Left ventricle myocardium superior (tissue), 1 donor: Measurements from ENCODE around the gene RMI2. TPM values are rescaled to one million over a fixed set of nuclear protein-coding genes. Genes with fewer than 3 reads are reported as not detected.
A peak's percentile ranks its signal among the peaks of the same experiment; 100 is the strongest.

Experiments
- ATAC-seq: fragments of 200-7000 bp; cut with Tn5 transposase; one replicate; pipeline ENCODE4 v1.9.1; 2020; ENCODE audit warnings: mild to moderate bottlenecking, moderate library complexity
- DNase-seq: peaks from one replicate; pipeline ENCODE4 v3.0.0-alpha.2; 2020
- intact Hi-C: fragments of 100-400 bp; cut with micrococcal nuclease; formaldehyde crosslinking; loops from one replicate; pipeline ENCODE4 v1.11.0; 2022
- total RNA-seq: library from RNA; stranded (reverse); fragmentation: NEBNext Ultra II Directional; extraction: Animal tissue kit (Norgen Biotek cat#: 25700); gene quantifications from one replicate; pipeline ENCODE4 v1.2.1, GENCODE V29; 2021
- donor health status: DM: no; HTN: yes; CAD: no; lungs with severe emphysema.

The RMI2 gene
- total RNA-seq, 1 donor from 2014 or later: 0.45 TPM

- intact Hi-C loops: no loop called here
- ATAC-seq (no peak), DNase-seq (no peak)
Measured at GRCh38 chr16:11308493-11309283, 36.6 kb upstream of the RMI2 start.

GRCh38 chr16:11309895-11310633 is 35.2 kb upstream of the RMI2 start:
- intact Hi-C loops: no loop called here
- ATAC-seq: no peak
- DNase-seq: no peak

- DNase-seq: no peak
- intact Hi-C loops: no loop called here
Measured at GRCh38 chr16:11310634-11310977, 34.7 kb upstream of the RMI2 start.

GRCh38 chr16:11310997-11311561 is 34.2 kb upstream of the RMI2 start:
- intact Hi-C loops: no loop called here
- no peak for ATAC-seq
- DNase-seq: no peak

More at GRCh38 chr16:11310634-11310977, 34.7 kb upstream of the RMI2 start:
- ATAC-seq: no peak

GRCh38 chr16:11312718-11313492 is 32.4 kb upstream of the RMI2 start:
- DNase-seq (no peak), ATAC-seq (peak; percentile 22)
- intact Hi-C loops: no loop called here

- ATAC-seq: no peak
- no peak for DNase-seq
- intact Hi-C loops: no loop called here
Measured at GRCh38 chr16:11313493-11314308, 31.6 kb upstream of the RMI2 start.

GRCh38 chr16:11314309-11314894 is 30.9 kb upstream of the RMI2 start:
- DNase-seq (no peak), ATAC-seq (no peak)
- intact Hi-C loops: no loop called here

- ATAC-seq (no peak), DNase-seq (no peak)
- intact Hi-C loops: no loop called here
Measured at GRCh38 chr16:11315510-11315909, 29.7 kb upstream of the RMI2 start.

- DNase-seq: no peak
- intact Hi-C loops: no loop called here
- ATAC-seq: no peak
Measured at GRCh38 chr16:11316331-11317015, 28.8 kb upstream of the RMI2 start.

GRCh38 chr16:11318817-11319216 is 26.4 kb upstream of the RMI2 start:
- no peak for ATAC-seq
- intact Hi-C loops: no loop called here
- DNase-seq: no peak

GRCh38 chr16:11319529-11320146 is 25.6 kb upstream of the RMI2 start:
- DNase-seq: no peak
- intact Hi-C loops: no loop called here
- ATAC-seq: no peak

GRCh38 chr16:11320170-11320569 is 25.1 kb upstream of the RMI2 start:
- intact Hi-C loops: no loop called here
- ATAC-seq: no peak
- DNase-seq: no peak

GRCh38 chr16:11321662-11322061 is 23.6 kb upstream of the RMI2 start:
- intact Hi-C loops: no loop called here
- ATAC-seq (no peak), DNase-seq (no peak)

- DNase-seq (no peak), ATAC-seq (no peak)
- intact Hi-C loops: no loop called here
Measured at GRCh38 chr16:11322823-11323222, 22.4 kb upstream of the RMI2 start.

GRCh38 chr16:11323551-11324336 is 21.5 kb upstream of the RMI2 start:
- intact Hi-C loops: no loop called here
- DNase-seq (no peak), ATAC-seq (no peak)

- DNase-seq (no peak), ATAC-seq (no peak)
- intact Hi-C loops: no loop called here
Measured at GRCh38 chr16:11325404-11326083, 19.7 kb upstream of the RMI2 start.
